ENCODE measurements around the gene TTC28. TPM values are rescaled to one million over a fixed set of nuclear protein-coding genes. Genes with fewer than 3 reads are reported as not detected.
"Not testable (repeated sequence)": the region's sequence is repeated elsewhere in the genome, so short reads cannot be mapped to it uniquely, and the experiment has no call there.

TTC28 gene
- total RNA-seq, 5 donors from 2014 or later (not counting 1 experiment from before 2014, with no cell fraction given), result 2.3 to 7.8 (median 3.0) TPM

DNA sequence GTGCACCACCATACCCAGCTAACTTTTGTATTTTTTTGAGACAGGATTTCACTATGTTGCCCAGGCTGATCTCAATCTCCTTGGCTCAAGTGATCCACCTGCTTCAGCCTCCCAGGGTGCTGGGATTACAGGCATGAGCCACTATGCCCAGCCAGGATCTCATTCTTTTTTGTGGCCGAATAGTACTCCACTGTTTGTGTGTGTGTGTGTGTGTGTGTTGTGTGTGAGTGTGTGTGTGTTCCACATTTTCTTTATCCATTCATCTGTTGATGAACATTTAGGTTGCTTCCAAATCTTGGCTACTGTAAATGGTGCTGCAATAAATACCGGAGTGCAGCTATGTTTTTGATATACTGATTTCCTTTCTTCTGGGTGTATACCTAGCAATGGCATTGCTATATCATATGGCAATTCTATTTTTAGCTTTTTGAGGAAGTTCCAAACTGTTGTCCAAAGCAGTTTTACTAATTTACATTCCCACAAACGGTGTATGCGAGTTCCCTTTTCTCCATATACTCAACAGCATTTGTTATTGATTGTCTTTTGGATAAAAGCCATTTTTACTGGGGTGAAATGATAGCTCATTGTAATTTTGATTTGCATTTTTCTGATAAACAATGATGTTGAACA, 105.4 kb downstream of the TTC28 start:
- H3K27ac ChIP-seq (ENCODE audit: low read length), result no peak overlapping the region
- Mint-ChIP-seq H3K27ac (no peak overlapping the region), H3K4me1 (no peaks in the 10 kb centered on the region), H3K27me3 (peaks cover 12 to 24% of the 10 kb centered on the region in 2 donors), H3K36me3 (no peaks in the 10 kb centered on the region), H3K9me3 (no peaks in the 10 kb centered on the region), H3K4me3 (no peak overlapping the region)
- DNase-seq (no peak), ATAC-seq (replicated peaks in 1 of 4) (no peak)
- H3K27me3 ChIP-seq (replicated peaks in 1 of 2; ENCODE audit: control insufficient read depth in 2 of 2, extremely low read depth in 1 of 2, insufficient read depth in 2 of 2, low read length in 1 of 2), result peaks cover 0 to 3% of the 10 kb centered on the region in 2 experiments
- no peak overlapping the region for H3K4me3 ChIP-seq (ENCODE audit: control insufficient read depth in 1 of 2, extremely low read depth in 1 of 2, low read length in 1 of 2)
- CTCF ChIA-PET, result interaction anchor here in 1 of 2 donors (0.6 kb wide), 1 partner anchor 17 kb away, joined by 4 read pairs; no protein-coding TSS in a partner anchor
- no peaks in the 10 kb centered on the region for H3K36me3 ChIP-seq (ENCODE audit: control insufficient read depth in 2 of 2, extremely low read depth in 1 of 2, insufficient read depth in 1 of 2, low read length in 1 of 2)
- POLR2A ChIA-PET, result no interaction called here
- no peaks in the 10 kb centered on the region for H3K4me1 ChIP-seq (ENCODE audit: control insufficient read depth in 1 of 2, extremely low read depth in 1 of 2, insufficient read depth in 2 of 2, low read length in 2 of 2)
- WGBS (ENCODE audit: insufficient coverage), result no CpG with 5 or more reads among the region's 4 CpGs
- no peaks in the 10 kb centered on the region for H3K9me3 ChIP-seq

DNA sequence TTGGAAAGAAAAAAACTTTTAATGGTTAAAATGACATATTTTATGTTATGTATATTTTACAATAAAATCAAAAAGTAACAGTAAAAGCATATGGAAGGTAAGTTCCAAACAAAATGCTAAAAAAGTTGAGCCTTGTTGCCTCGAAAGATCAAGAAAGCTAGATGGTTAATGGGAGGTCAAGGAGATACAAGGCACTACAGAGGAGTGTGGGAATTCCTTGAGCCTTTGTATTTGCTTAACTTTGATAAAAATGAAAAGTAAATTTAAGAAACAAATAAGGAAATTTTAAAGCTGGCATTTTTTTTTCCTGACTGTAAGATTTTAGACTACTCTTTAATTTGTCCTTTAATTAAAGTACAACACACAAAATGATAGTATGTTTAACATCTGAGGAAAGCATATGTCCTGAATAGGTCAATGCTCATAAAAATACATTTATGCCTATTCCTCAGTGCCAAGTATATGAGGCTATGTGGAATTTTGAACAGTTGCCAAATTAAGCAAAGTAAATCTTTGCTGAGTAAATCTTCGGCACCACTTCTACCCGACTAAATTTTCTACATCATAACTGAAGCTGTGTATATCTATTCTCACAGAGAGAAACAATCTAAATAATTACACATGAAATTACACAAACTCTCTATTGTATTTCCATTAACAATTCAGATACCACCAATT, 108.8 kb downstream of the TTC28 start:
- ATAC-seq (replicated peaks in 1 of 4) (no peak), DNase-seq (no peak)
- no peaks in the 10 kb centered on the region for H3K4me1 ChIP-seq (ENCODE audit: control insufficient read depth in 1 of 2, extremely low read depth in 1 of 2, insufficient read depth in 2 of 2, low read length in 2 of 2)
- Mint-ChIP-seq H3K4me3 (no peak overlapping the region), H3K27ac (no peak overlapping the region), H3K27me3 (peaks cover 10 to 12% of the 10 kb centered on the region in 2 donors), H3K36me3 (no peaks in the 10 kb centered on the region), H3K9me3 (no peaks in the 10 kb centered on the region), H3K4me1 (no peaks in the 10 kb centered on the region)
- H3K27ac ChIP-seq (ENCODE audit: low read length), result no peak overlapping the region
- ChIA-PET POLR2A (no interaction called here), CTCF (no interaction called here)
- H3K4me3 ChIP-seq (ENCODE audit: control insufficient read depth in 1 of 2, extremely low read depth in 1 of 2, low read length in 1 of 2), result no peak overlapping the region
- H3K9me3 ChIP-seq, result no peaks in the 10 kb centered on the region
- no peaks in the 10 kb centered on the region for H3K36me3 ChIP-seq (ENCODE audit: control insufficient read depth in 2 of 2, extremely low read depth in 1 of 2, insufficient read depth in 1 of 2, low read length in 1 of 2)
- H3K27me3 ChIP-seq (replicated peaks in 1 of 2; ENCODE audit: control insufficient read depth in 2 of 2, extremely low read depth in 1 of 2, insufficient read depth in 2 of 2, low read length in 1 of 2), result peaks cover 0 to 3% of the 10 kb centered on the region in 2 experiments
- no CpG with 5 or more reads among the region's 3 CpGs for WGBS (ENCODE audit: insufficient coverage)

- H3K4me1 Mint-ChIP-seq; H3K4me3 Mint-ChIP-seq; H3K4me1 ChIP-seq (ENCODE audit: control insufficient read depth in 1 of 2, extremely low read depth in 1 of 2, insufficient read depth in 2 of 2, low read length in 2 of 2); H3K27ac Mint-ChIP-seq; DNase-seq; POLR2A ChIA-PET; ATAC-seq (replicated peaks in 1 of 4); CTCF ChIA-PET; H3K27ac ChIP-seq (ENCODE audit: low read length); H3K36me3 Mint-ChIP-seq; H3K27me3 ChIP-seq (replicated peaks in 1 of 2; ENCODE audit: control insufficient read depth in 2 of 2, extremely low read depth in 1 of 2, insufficient read depth in 2 of 2, low read length in 1 of 2); H3K4me3 ChIP-seq (ENCODE audit: control insufficient read depth in 1 of 2, extremely low read depth in 1 of 2, low read length in 1 of 2); H3K9me3 Mint-ChIP-seq; H3K9me3 ChIP-seq; H3K36me3 ChIP-seq (ENCODE audit: control insufficient read depth in 2 of 2, extremely low read depth in 1 of 2, insufficient read depth in 1 of 2, low read length in 1 of 2): not testable (repeated sequence)
- H3K27me3 Mint-ChIP-seq, result peaks cover 11 to 14% of the 10 kb centered on the region in 2 donors
- no CpG with 5 or more reads among the region's 3 CpGs for WGBS (ENCODE audit: insufficient coverage)
Observed at GRCh38 chr22:28568974-28569373, 110.7 kb downstream of the TTC28 start.

- no peak for ATAC-seq (replicated peaks in 1 of 4)
- H3K36me3 Mint-ChIP-seq, result no peaks in the 10 kb centered on the region
Observed at GRCh38 chr22:28568099-28568498, 111.5 kb downstream of the TTC28 start.

GRCh38 chr22:28566920-28567499, 112.6 kb downstream of the TTC28 start:
- H3K4me3 ChIP-seq (ENCODE audit: control insufficient read depth in 1 of 2, extremely low read depth in 1 of 2, low read length in 1 of 2); ATAC-seq (replicated peaks in 1 of 4); H3K36me3 Mint-ChIP-seq; H3K27ac ChIP-seq (ENCODE audit: low read length); H3K4me1 ChIP-seq (ENCODE audit: control insufficient read depth in 1 of 2, extremely low read depth in 1 of 2, insufficient read depth in 2 of 2, low read length in 2 of 2); DNase-seq; H3K9me3 Mint-ChIP-seq; H3K4me3 Mint-ChIP-seq; H3K27me3 ChIP-seq (replicated peaks in 1 of 2; ENCODE audit: control insufficient read depth in 2 of 2, extremely low read depth in 1 of 2, insufficient read depth in 2 of 2, low read length in 1 of 2); CTCF ChIA-PET; H3K9me3 ChIP-seq; H3K4me1 Mint-ChIP-seq; H3K36me3 ChIP-seq (ENCODE audit: control insufficient read depth in 2 of 2, extremely low read depth in 1 of 2, insufficient read depth in 1 of 2, low read length in 1 of 2); H3K27ac Mint-ChIP-seq: not testable (repeated sequence)
- POLR2A ChIA-PET, result interaction anchor here in 1 of 2 donors (0.6 kb wide), 1 partner anchor 529 kb away, joined by 9 read pairs; no protein-coding TSS in a partner anchor
- WGBS (ENCODE audit: insufficient coverage), result 93% methylated on average over 3 of the region's 12 CpGs
- H3K27me3 Mint-ChIP-seq, result peaks cover 21 to 24% of the 10 kb centered on the region in 2 donors

More at GRCh38 chr22:28568099-28568498, 111.5 kb downstream of the TTC28 start:
- no peak overlapping the region for H3K4me3 ChIP-seq (ENCODE audit: control insufficient read depth in 1 of 2, extremely low read depth in 1 of 2, low read length in 1 of 2)
- no peaks in the 10 kb centered on the region for H3K4me1 ChIP-seq (ENCODE audit: control insufficient read depth in 1 of 2, extremely low read depth in 1 of 2, insufficient read depth in 2 of 2, low read length in 2 of 2)
- no peaks in the 10 kb centered on the region for H3K4me1 Mint-ChIP-seq
- H3K27me3 ChIP-seq (replicated peaks in 1 of 2; ENCODE audit: control insufficient read depth in 2 of 2, extremely low read depth in 1 of 2, insufficient read depth in 2 of 2, low read length in 1 of 2), result peaks cover 0 to 3% of the 10 kb centered on the region in 2 experiments
- H3K36me3 ChIP-seq (ENCODE audit: control insufficient read depth in 2 of 2, extremely low read depth in 1 of 2, insufficient read depth in 1 of 2, low read length in 1 of 2), result no peaks in the 10 kb centered on the region
- POLR2A ChIA-PET, result no interaction called here
- CTCF ChIA-PET, result no interaction called here
- no peak for DNase-seq
- H3K9me3 Mint-ChIP-seq, result no peaks in the 10 kb centered on the region
- no peaks in the 10 kb centered on the region for H3K9me3 ChIP-seq
- H3K27me3 Mint-ChIP-seq, result peaks cover 16 to 18% of the 10 kb centered on the region in 2 donors
- H3K27ac Mint-ChIP-seq, result no peak overlapping the region
- no peak overlapping the region for H3K27ac ChIP-seq (ENCODE audit: low read length)
- H3K4me3 Mint-ChIP-seq, result no peak overlapping the region

DNA sequence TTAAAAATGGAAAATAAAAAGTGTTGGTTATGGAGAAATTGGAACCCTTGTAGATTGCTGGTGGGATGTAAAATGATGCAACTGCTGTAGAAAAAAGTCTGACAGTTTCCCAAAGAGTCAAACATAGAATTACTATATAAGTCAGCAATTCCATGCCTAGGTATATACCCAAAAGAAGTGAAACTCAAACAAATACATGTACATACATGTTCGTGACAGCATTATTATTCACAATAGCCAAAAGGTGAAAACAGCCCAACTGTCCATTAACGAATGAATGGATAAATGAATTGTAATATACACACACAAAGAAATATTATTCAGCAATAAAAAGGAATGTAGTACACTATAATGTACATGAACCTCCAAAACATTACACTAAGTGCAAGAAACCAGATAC, 116.0 kb downstream of the TTC28 start:
- Mint-ChIP-seq H3K27ac (no peak overlapping the region), H3K4me3 (no peak overlapping the region), H3K27me3 (peaks cover 21 to 37% of the 10 kb centered on the region in 2 donors), H3K4me1 (no peaks in the 10 kb centered on the region), H3K36me3 (no peaks in the 10 kb centered on the region), H3K9me3 (no peaks in the 10 kb centered on the region)
- H3K27me3 ChIP-seq (replicated peaks in 1 of 2; ENCODE audit: control insufficient read depth in 2 of 2, extremely low read depth in 1 of 2, insufficient read depth in 2 of 2, low read length in 1 of 2), result peaks cover 0 to 4% of the 10 kb centered on the region in 2 experiments
- no peak overlapping the region for H3K4me3 ChIP-seq (ENCODE audit: control insufficient read depth in 1 of 2, extremely low read depth in 1 of 2, low read length in 1 of 2)
- H3K27ac ChIP-seq (ENCODE audit: low read length), result no peak overlapping the region
- POLR2A ChIA-PET, result no interaction called here
- no peaks in the 10 kb centered on the region for H3K9me3 ChIP-seq
- H3K4me1 ChIP-seq (ENCODE audit: control insufficient read depth in 1 of 2, extremely low read depth in 1 of 2, insufficient read depth in 2 of 2, low read length in 2 of 2), result no peaks in the 10 kb centered on the region
- WGBS (ENCODE audit: insufficient coverage), result no CpG with 5 or more reads among the region's 2 CpGs
- H3K36me3 ChIP-seq (ENCODE audit: control insufficient read depth in 2 of 2, extremely low read depth in 1 of 2, insufficient read depth in 1 of 2, low read length in 1 of 2), result no peaks in the 10 kb centered on the region
- CTCF ChIA-PET, result no interaction called here
- no peak for DNase-seq
- ATAC-seq (replicated peaks in 1 of 4), result no peak

Data from T-cell (primary cell).